Activated effector memory CD4-positive, alpha-beta T cell treated with anti-CD3 and anti-CD28 coated beads, Interleukin-2, amount 50 U/mL, for 16 hours (primary cell): ENCODE results near the gene SEZ6.
A peak's percentile ranks its signal among the peaks of the same experiment; 100 is the strongest.

ENCODE experiments used
- DNase-seq: peaks from one replicate; pipeline ENCODE4 v3.0.0-alpha.2; 2020

The SEZ6 gene

GRCh38 chr17:28928061-28928460 lies 77.8 kb downstream of the SEZ6 start:
- peak; percentile 66 for DNase-seq

- DNase-seq = no peak
These were observed 79.0 kb downstream of the SEZ6 start for GRCh38 chr17:28926786-28927185.

- no peak for DNase-seq
These were observed 79.5 kb downstream of the SEZ6 start for GRCh38 chr17:28926366-28926765.

- DNase-seq = peak; percentile 75
These were observed 79.9 kb downstream of the SEZ6 start for GRCh38 chr17:28925912-28926365.

GRCh38 chr17:28920201-28920600 lies 85.6 kb downstream of the SEZ6 start:
- no peak for DNase-seq

- DNase-seq = no peak
These were observed 87.5 kb downstream of the SEZ6 start for GRCh38 chr17:28918295-28918694.

GRCh38 chr17:28917465-28917864 lies 88.4 kb downstream of the SEZ6 start:
- no peak for DNase-seq

GRCh38 chr17:28917029-28917428 lies 88.8 kb downstream of the SEZ6 start:
- DNase-seq = no peak

GRCh38 chr17:28916302-28916934 lies 89.4 kb downstream of the SEZ6 start:
- DNase-seq = peak; percentile 78

GRCh38 chr17:28912938-28913333 lies 92.9 kb downstream of the SEZ6 start:
- no peak for DNase-seq

- no peak for DNase-seq
These were observed 93.4 kb downstream of the SEZ6 start for GRCh38 chr17:28912281-28912937.

GRCh38 chr17:28911411-28912045 lies 94.3 kb downstream of the SEZ6 start:
- DNase-seq = no peak

- peak; percentile 28 for DNase-seq
These were observed 95.3 kb downstream of the SEZ6 start for GRCh38 chr17:28910534-28910933.

- peak; percentile 17 for DNase-seq
These were observed 97.1 kb downstream of the SEZ6 start for GRCh38 chr17:28908640-28909167.

GRCh38 chr17:28907709-28908475 lies 97.9 kb downstream of the SEZ6 start:
- DNase-seq = no peak

- no peak for DNase-seq
These were observed 99.0 kb downstream of the SEZ6 start for GRCh38 chr17:28906706-28907438.

- no peak for DNase-seq
These were observed 99.6 kb downstream of the SEZ6 start for GRCh38 chr17:28906276-28906675.
